Measurements from ENCODE around the gene RAD51B.

RAD51B gene

DNA sequence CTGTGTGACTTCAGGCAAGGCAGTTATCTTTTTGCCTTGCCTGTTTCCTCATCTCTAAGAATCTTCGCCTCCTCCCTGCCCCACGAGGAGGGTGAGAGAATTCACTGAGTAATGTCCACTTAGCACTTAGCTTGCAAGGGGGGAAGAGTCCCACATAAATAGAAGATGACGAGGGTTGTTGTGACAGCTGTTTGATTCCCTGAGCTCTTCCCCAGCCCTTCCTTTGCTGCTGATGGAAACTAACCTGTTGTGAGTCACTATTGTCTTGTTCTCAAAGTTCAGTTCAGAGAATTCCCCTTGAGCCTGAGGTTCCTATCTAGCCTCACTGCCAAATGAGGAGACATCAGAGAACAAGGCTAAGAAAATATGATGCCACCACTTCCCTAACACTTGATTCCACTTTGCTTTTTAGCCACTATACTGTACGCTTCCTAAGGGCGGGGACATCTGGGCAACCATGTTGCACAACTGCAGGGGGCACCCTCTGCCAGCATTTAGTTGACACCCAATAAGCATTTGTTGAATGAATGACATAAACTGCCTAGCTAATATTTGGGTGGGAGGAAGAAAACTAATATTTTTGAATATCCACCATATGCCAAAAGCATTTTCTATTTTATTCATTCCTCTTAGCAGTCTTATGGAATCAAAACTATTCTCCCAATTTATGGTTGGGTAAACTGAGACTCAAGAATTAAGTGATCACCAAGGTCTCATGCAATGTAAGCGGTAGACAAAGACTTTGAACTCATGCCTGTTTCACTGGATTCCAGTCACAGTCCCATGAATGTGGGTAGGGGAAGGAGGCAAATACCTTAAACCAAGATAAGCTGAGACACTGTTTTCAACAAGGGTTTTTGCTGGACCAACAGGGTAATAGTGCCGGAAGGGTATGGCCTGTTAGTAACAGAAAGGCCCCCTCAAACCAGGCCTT lies 895.7 kb downstream of the RAD51B start:
- Histone ChIP-seq H3K4me1 (ENCODE audit: insufficient read depth, low read length) (no peaks in the 10 kb centered on the region), H3K36me3 (ENCODE audit: insufficient read depth, low read length) (no peaks in the 10 kb centered on the region)
- WGBS = 93% methylated on average over 7 of the region's 7 CpGs

GRCh38 chr14:68716698-68717097 lies 897.1 kb downstream of the RAD51B start:
- Histone ChIP-seq H3K36me3 (ENCODE audit: insufficient read depth, low read length) (no peaks in the 10 kb centered on the region), H3K4me1 (ENCODE audit: insufficient read depth, low read length) (no peaks in the 10 kb centered on the region), H3K4me3 (ENCODE audit: low read length) (no peak overlapping the region), H3K27ac (ENCODE audit: low read depth, low read length) (no peak overlapping the region), H3K27me3 (ENCODE audit: insufficient read depth, low read length) (no peaks in the 10 kb centered on the region), H3K9ac (ENCODE audit: low read depth, low read length) (no peak overlapping the region), H3K9me3 (ENCODE audit: insufficient read depth, low read depth, low read length) (peaks cover 4% of the 10 kb centered on the region; the same call in 1 of the 2 replicates)
- 74% methylated on average over 4 of the region's 4 CpGs for WGBS

More for the DNA sequence above, 895.7 kb downstream of the RAD51B start:
- Histone ChIP-seq H3K4me3 (ENCODE audit: low read length) (no peak overlapping the region), H3K9ac (ENCODE audit: low read depth, low read length) (no peak overlapping the region), H3K27ac (ENCODE audit: low read depth, low read length) (no peak overlapping the region), H3K27me3 (ENCODE audit: insufficient read depth, low read length) (no peaks in the 10 kb centered on the region), H3K9me3 (ENCODE audit: insufficient read depth, low read depth, low read length) (peaks cover 2% of the 10 kb centered on the region; the same call in 1 of the 2 replicates)

DNA sequence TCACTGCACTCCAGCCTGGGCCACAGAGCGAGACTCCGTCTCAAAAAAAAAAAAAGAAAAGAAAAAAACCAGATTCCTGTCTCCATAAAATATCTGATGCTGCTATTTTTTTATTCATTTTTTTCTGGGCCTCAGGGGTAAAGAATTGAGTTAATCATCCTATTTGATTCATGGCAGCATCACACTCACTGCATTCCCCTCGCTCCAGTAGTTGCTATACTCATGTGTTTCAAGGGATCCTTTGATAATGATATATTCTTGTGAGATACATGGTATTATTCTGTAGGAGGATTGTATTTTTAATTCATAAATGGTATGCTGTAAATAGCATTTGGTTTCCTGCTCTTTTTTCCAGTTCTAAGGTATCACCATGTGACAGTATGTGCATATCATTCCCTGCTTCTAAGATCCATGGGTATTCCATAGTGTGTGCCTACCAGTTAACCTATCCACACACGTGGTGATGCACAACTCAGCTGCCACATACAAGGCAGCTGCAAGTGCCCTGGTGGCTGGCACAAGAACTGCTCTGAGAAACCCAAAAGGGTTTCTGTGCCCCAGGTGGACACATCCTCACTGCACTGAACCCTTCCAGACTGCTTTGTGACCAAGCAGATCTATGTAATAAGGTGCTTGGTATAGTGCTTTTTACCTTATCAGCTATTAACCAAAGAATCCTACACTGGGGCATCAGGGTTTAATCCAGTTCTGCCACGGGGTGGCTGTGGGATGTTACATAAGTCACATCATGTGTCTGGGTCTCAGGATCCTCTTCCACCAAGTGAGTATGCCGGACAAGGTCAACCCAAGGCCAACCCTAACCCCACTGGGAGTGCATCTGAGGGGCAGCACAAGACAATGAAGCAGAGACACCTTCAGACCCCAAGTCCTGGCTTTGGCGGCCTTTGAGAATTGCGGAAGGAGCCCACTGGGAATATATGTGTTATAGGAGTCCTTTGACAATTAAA lies 898.7 kb downstream of the RAD51B start:
- H3K36me3 ChIP-seq (ENCODE audit: insufficient read depth, low read length) = no peaks in the 10 kb centered on the region
- no peak overlapping the region for H3K9ac ChIP-seq (ENCODE audit: low read depth, low read length)
- WGBS = 90% methylated on average over 7 of the region's 8 CpGs
- H3K9me3 ChIP-seq (ENCODE audit: insufficient read depth, low read depth, low read length) = peaks cover 4% of the 10 kb centered on the region; the same call in 1 of the 2 replicates
- no peaks in the 10 kb centered on the region for H3K27me3 ChIP-seq (ENCODE audit: insufficient read depth, low read length)
- no peaks in the 10 kb centered on the region for H3K4me1 ChIP-seq (ENCODE audit: insufficient read depth, low read length)
- H3K27ac ChIP-seq (ENCODE audit: low read depth, low read length) = no peak overlapping the region
- no peak overlapping the region for H3K4me3 ChIP-seq (ENCODE audit: low read length)

DNA sequence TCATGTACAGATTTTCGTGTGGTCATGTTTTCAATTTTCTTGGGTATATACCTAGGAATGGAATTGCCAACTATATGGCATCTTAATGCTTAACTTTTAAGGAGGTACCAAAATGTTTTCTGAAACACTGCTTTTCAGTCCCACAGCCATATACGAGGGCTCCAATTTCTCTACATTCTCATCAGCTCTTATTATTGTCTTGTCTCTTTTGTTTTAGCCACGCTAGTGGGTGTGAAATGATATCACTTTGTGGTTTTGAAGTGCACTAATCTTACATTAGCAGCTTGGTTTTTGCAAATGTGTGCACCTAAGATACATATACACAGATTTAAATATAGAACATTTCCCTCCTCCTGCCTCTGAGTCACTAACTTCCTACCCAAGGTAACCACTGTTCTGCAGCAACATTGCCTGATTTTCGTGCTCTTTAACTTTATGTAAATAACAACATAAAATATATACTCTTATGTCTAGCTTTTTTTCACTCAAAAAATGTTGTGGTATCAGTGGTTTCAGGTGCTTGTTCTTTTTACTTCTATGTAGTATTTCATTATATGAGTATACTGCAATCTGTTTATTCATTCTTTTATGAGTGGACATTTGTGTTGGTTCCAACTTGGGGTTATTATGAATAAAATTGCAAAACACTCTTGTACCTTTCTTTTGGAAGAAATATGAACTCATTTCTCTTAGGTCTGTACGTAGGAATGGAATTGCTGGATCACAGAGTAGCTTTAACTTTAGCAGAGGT lies 900.2 kb downstream of the RAD51B start:
- no peak overlapping the region for H3K9ac ChIP-seq (ENCODE audit: low read depth, low read length)
- WGBS = 94% methylated on average over 3 of the region's 5 CpGs
- no peaks in the 10 kb centered on the region for H3K27me3 ChIP-seq (ENCODE audit: insufficient read depth, low read length)
- H3K4me1 ChIP-seq (ENCODE audit: insufficient read depth, low read length) = no peaks in the 10 kb centered on the region
- no peak overlapping the region for H3K4me3 ChIP-seq (ENCODE audit: low read length)
- peaks cover 4% of the 10 kb centered on the region; the same call in 1 of the 2 replicates for H3K9me3 ChIP-seq (ENCODE audit: insufficient read depth, low read depth, low read length)
- no peak overlapping the region for H3K27ac ChIP-seq (ENCODE audit: low read depth, low read length)
- no peaks in the 10 kb centered on the region for H3K36me3 ChIP-seq (ENCODE audit: insufficient read depth, low read length)

DNA sequence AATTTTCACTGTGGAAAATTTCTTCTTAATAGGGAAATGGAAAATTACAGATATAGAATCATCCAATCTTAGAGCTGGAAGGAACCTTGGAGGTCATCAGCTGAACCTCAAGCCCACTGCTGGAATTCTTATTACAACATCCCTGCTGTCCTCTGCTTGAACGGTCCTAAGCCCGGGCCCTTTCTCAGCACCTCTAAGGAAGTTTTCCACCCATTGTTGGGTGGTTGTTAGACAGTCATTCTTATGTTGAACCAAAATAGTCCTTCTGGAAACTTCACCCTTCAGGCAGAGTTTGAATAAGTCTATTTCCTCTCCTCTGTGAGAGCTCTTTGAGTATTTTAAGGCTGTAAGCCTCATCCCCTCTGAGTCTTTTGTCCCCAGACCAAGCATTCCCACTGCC lies 902.6 kb downstream of the RAD51B start:
- H3K36me3 ChIP-seq (ENCODE audit: insufficient read depth, low read length) = no peaks in the 10 kb centered on the region
- H3K9me3 ChIP-seq (ENCODE audit: insufficient read depth, low read depth, low read length) = peaks cover 4% of the 10 kb centered on the region; the same call in 1 of the 2 replicates
- 79% methylated on average over 2 of the region's 2 CpGs for WGBS
- H3K27me3 ChIP-seq (ENCODE audit: insufficient read depth, low read length) = no peaks in the 10 kb centered on the region
- H3K4me1 ChIP-seq (ENCODE audit: insufficient read depth, low read length) = no peaks in the 10 kb centered on the region
- H3K27ac ChIP-seq (ENCODE audit: low read depth, low read length) = no peak overlapping the region
- no peak overlapping the region for H3K4me3 ChIP-seq (ENCODE audit: low read length)
- H3K9ac ChIP-seq (ENCODE audit: low read depth, low read length) = no peak overlapping the region

GRCh38 chr14:68722968-68723566 lies 903.5 kb downstream of the RAD51B start:
- H3K36me3 ChIP-seq (ENCODE audit: insufficient read depth, low read length) = no peaks in the 10 kb centered on the region
- H3K27ac ChIP-seq (ENCODE audit: low read depth, low read length) = no peak overlapping the region
- no peaks in the 10 kb centered on the region for H3K4me1 ChIP-seq (ENCODE audit: insufficient read depth, low read length)
- 94% methylated on average over 5 of the region's 5 CpGs for WGBS
- no peak overlapping the region for H3K4me3 ChIP-seq (ENCODE audit: low read length)
- H3K27me3 ChIP-seq (ENCODE audit: insufficient read depth, low read length) = no peaks in the 10 kb centered on the region
- peaks cover 4% of the 10 kb centered on the region; the same call in 1 of the 2 replicates for H3K9me3 ChIP-seq (ENCODE audit: insufficient read depth, low read depth, low read length)
- no peak overlapping the region for H3K9ac ChIP-seq (ENCODE audit: low read depth, low read length)

DNA sequence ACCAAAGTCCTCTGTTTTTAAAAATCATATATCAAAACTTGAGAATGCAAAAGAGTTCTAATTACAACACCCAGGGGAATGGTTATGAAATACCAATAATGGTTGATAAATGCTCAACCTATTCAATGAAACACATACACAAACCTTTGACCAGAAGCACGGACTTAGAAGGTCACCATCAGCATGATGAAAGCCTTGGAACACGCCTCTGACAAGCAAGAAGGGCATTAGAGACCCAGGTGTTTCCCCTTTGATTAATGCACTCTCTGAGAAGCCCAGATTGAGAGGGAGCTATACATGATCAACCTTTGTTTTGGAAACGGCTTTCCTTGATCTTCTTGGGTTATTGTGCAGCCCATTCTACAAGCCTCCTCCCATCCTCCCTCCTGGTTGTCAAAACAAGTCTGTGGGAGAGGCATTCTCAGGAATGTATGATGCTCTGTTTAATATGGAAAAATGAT lies 904.3 kb downstream of the RAD51B start:
- Histone ChIP-seq H3K27me3 (ENCODE audit: insufficient read depth, low read length) (no peaks in the 10 kb centered on the region), H3K9ac (ENCODE audit: low read depth, low read length) (no peak overlapping the region), H3K9me3 (ENCODE audit: insufficient read depth, low read depth, low read length) (peaks cover 4% of the 10 kb centered on the region; the same call in 1 of the 2 replicates), H3K36me3 (ENCODE audit: insufficient read depth, low read length) (no peaks in the 10 kb centered on the region), H3K4me3 (ENCODE audit: low read length) (no peak overlapping the region), H3K27ac (ENCODE audit: low read depth, low read length) (no peak overlapping the region), H3K4me1 (ENCODE audit: insufficient read depth, low read length) (no peaks in the 10 kb centered on the region)
- whole genome bisulfite sequencing = 81% methylated on average over 3 of the region's 3 CpGs

- no peak overlapping the region for H3K4me3 ChIP-seq (ENCODE audit: low read length)
- no peaks in the 10 kb centered on the region for H3K4me1 ChIP-seq (ENCODE audit: insufficient read depth, low read length)
- no peak overlapping the region for H3K27ac ChIP-seq (ENCODE audit: low read depth, low read length)
- H3K27me3 ChIP-seq (ENCODE audit: insufficient read depth, low read length) = no peaks in the 10 kb centered on the region
- H3K9me3 ChIP-seq (ENCODE audit: insufficient read depth, low read depth, low read length) = peaks cover 4% of the 10 kb centered on the region; the same call in 1 of the 2 replicates
- no peaks in the 10 kb centered on the region for H3K36me3 ChIP-seq (ENCODE audit: insufficient read depth, low read length)
- H3K9ac ChIP-seq (ENCODE audit: low read depth, low read length) = no peak overlapping the region
- 87% methylated on average over 3 of the region's 3 CpGs for WGBS
Measured at GRCh38 chr14:68724914-68725313, 905.3 kb downstream of the RAD51B start.

GRCh38 chr14:68726093-68726695 lies 906.6 kb downstream of the RAD51B start:
- Histone ChIP-seq H3K4me3 (ENCODE audit: low read length) (no peak overlapping the region), H3K27ac (ENCODE audit: low read depth, low read length) (no peak overlapping the region), H3K36me3 (ENCODE audit: insufficient read depth, low read length) (no peaks in the 10 kb centered on the region), H3K27me3 (ENCODE audit: insufficient read depth, low read length) (no peaks in the 10 kb centered on the region), H3K9me3 (ENCODE audit: insufficient read depth, low read depth, low read length) (no peaks in the 10 kb centered on the region), H3K9ac (ENCODE audit: low read depth, low read length) (no peak overlapping the region), H3K4me1 (ENCODE audit: insufficient read depth, low read length) (peaks cover 10% of the 10 kb centered on the region)
- WGBS = 94% methylated on average over 5 of the region's 5 CpGs

Data from HUES64 (cell line).